Measurements from ENCODE around the gene CFAP221.

The CFAP221 gene

DNA sequence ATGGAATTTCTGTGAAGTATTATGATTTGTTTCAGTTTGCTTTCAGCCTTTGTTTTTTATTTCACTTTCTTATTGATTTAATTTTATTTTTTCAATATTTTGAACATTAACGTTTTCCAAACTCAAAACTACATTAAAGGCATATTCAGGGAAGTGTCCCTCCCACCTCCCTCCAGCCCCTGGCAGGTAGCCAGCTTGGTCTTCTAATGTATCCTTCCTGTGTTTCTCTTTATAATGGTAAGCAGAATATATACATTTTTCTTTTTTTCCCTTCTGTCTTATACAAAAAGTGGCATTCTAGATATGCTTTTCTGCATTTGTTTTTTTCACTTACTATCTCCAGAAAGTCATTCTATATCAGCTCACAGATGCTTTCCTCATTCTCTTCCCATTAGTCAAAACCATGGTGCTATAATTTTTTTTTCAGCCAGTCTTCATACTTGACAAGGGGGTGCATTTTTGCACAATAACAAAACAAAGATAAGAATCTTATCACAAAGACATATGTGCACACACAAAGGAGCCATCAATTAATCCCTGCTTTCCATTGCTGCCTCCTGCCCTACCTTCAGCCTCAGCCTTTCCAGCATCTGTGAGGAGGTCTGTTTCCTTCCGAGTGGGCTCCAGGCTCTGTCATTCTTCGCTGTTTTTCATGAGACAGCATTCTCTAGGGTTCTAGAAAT lies 101.1 kb downstream of the CFAP221 start:
- no peak for DNase-seq (ENCODE audit: low read depth)

GRCh38 chr2:119646149-119646548 lies 101.9 kb downstream of the CFAP221 start:
- no peak for DNase-seq (ENCODE audit: low read depth)

DNA sequence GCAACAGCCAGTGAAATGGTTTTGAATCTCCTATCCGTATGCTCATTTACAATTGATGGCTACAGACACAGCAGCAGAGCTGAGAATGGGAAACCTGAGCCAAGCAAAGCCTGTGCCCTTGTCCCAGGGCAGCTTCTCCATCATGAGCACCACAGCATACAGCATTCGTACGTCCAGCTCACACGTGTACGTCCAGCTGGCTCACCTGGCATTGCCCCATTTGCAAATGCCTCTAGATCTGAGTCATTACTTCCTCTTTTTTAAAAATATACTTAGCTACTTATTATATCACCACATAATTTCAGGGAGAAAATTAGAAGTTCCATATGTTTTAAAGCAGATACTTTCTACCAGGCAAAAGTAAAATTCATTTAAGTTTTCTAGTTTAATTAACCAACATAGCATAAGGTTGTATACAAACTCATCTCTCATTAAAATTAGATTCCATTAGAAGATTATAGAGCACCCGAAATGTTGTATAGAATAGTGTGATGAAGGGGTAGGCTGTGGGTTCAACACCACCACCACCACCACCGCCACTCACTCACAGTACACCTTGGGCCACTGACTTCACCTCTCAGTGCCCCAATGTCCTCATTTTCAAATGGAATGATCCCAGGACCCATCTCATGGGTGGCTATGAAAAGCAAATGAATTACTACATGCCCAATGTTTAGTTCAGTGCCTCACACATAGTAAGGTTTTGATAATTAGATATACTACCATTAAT lies 103.4 kb downstream of the CFAP221 start:
- no peak for DNase-seq (ENCODE audit: low read depth)

GRCh38 chr2:119649364-119649917 lies 105.2 kb downstream of the CFAP221 start:
- no peak for DNase-seq (ENCODE audit: low read depth)

GRCh38 chr2:119650206-119650605 lies 106.0 kb downstream of the CFAP221 start:
- DNase-seq (ENCODE audit: low read depth): no peak

DNA sequence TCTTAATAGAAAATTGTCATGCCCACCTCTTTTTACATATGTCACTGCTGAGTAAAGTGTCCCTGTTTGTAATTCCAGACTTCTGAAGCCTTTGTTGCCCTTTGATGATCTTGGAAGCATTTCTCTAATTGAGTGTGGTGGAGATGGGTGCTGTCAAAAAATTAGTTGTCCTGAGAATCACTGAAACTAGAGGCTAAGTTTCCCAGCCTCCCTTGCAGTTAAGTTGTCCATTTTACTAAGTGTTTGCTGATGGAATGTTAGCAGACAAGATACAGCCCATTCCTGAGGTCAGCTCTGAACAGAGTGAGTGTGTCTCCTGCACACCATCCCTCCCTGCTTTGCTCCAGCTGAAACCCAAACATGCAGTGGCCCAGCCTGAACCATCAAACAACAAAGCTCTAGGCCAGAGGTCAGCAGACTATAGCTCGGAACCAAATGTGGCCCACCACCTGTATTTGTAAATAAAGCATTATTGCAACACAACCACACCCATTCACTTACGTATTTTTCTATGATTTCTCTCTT lies 106.7 kb downstream of the CFAP221 start:
- no peak for DNase-seq (ENCODE audit: low read depth)

GRCh38 chr2:119657466-119658145 lies 113.4 kb downstream of the CFAP221 start:
- no peak for DNase-seq (ENCODE audit: low read depth)

DNA sequence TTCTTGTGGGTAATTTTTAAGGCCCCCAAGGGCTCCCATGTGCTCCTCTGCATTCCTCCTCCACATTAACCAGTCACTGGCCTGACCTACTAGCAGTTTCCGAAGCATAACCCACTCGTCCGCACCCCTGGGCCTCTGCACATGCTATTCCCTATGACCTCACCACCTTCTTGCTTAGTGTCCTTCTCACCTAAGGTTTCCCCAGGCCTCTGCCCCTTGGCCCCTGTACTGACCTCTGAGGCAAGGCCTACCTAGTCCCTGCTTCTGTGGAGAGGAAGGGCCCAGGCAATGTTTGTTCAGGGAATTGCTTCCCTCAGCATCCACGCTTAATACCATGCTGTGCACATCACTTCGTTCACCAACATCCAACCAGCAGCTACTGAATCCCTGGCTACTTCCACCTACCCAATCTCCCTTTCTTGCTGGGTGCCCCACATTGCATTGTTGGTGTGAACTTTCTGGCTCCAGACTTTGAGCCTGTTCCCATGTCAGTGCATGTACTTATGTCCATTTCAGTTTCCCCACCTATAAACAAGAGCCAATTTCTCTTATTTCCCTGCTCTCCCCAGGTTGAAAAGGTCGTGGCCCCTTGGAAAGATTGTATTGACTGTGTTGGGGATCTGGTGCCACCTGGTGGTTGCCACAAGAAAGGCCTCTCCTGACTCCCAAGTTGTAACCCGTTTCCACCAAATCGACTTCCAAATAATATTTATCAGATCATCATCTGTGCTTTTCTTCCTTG lies 115.5 kb downstream of the CFAP221 start:
- DNase-seq (ENCODE audit: low read depth): no peak

GRCh38 chr2:119660343-119660658 lies 116.1 kb downstream of the CFAP221 start:
- DNase-seq (ENCODE audit: low read depth): no peak

GRCh38 chr2:119662297-119662696 lies 118.0 kb downstream of the CFAP221 start:
- DNase-seq (ENCODE audit: low read depth): no peak

GRCh38 chr2:119668546-119668945 lies 124.3 kb downstream of the CFAP221 start:
- DNase-seq (ENCODE audit: low read depth): no peak

- no peak for DNase-seq (ENCODE audit: low read depth)
These were observed 126.8 kb downstream of the CFAP221 start for GRCh38 chr2:119671016-119671415.

DNA sequence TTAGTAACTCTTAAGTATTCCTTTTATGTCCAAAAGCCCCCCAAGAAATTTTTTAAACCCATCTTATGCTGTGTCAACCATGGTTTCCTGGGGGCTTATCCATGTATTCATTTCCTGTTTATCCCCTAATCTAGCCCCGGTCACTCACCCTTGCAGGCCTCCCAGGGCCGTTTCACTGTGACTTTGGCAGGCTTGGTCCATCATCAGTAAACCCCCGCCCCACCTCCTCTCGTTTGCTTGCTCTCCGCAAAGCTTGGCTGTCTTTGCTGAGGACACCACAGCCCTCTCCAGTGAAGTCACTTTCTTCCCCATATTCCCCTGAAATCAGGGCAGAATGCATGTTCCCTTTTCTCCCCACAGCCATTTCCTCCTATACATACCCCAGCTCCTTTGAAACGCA lies 127.5 kb downstream of the CFAP221 start:
- no peak for DNase-seq (ENCODE audit: low read depth)

DNA sequence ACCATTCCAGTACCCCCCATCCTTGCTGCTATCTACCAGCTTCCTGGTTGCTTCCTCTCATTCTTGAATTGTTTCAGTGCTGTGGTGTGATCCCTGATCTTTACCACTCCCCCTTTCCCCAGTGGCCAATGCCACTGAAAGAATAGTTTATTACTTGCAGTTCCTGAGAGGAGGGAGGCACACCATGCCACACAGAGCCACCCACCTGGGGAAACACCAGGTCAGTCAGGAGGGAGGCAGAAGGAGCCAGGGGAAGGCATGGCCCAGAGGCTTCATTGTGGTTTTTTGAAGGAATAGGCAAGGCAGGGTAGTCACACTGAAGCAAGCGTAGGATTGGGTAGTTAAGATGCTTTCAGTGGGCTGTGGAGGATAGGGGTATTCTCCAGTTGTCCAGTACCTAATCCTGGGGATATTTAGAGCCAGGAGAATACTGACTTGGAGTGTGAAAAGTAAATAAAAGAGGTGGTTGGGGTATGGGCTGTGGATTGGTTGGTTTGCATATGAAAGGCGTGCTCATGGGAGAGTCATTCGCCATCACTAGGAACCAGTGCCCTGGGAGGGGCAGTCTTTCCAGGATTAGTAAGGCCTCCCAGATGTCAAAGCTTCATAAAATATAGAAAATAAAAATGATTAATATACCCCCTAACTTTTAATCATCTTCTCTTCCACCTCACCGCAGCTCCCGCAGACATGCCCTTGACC lies 128.1 kb downstream of the CFAP221 start:
- DNase-seq (ENCODE audit: low read depth): no peak

GRCh38 chr2:119673796-119674195 lies 129.5 kb downstream of the CFAP221 start:
- no peak for DNase-seq (ENCODE audit: low read depth)

DNA sequence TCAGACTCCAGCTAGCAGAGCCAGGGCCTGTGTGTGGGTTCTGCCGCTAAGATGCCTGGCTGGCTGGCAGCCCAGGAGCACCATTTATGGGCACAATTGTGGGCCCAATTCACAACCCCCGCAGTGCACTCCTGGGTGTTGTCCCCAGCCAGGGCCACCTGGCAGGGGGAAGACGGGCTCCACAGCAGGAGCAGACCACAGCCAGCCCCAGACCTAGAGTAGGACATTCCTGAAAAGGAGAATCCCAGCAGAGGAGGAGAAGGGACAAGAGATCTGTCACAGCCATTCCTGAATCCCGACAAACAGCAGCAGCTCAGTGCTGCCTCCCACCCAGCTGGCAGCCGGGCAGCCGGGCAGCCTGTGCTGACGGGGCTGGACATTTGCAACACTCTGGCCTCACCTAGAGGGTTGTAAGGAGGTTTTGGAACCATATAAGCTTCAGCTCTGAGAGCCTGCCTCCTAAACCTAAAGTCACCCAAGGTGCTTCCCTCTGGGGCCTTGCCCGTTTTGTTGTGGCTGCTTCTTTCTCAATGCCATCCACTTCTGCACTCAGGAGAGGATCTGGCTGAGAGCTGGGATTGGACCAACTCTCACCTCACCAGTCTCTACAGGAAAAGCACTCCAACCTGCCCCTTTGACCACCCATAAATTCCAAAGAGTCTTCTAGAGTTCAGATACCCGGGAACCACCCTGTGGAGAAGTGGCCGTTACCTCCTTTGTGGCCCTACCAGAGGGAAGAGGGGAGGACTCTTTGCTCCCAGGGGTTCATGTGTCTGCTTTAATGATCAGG lies 130.7 kb downstream of the CFAP221 start:
- DNase-seq (ENCODE audit: low read depth): no peak

DNA sequence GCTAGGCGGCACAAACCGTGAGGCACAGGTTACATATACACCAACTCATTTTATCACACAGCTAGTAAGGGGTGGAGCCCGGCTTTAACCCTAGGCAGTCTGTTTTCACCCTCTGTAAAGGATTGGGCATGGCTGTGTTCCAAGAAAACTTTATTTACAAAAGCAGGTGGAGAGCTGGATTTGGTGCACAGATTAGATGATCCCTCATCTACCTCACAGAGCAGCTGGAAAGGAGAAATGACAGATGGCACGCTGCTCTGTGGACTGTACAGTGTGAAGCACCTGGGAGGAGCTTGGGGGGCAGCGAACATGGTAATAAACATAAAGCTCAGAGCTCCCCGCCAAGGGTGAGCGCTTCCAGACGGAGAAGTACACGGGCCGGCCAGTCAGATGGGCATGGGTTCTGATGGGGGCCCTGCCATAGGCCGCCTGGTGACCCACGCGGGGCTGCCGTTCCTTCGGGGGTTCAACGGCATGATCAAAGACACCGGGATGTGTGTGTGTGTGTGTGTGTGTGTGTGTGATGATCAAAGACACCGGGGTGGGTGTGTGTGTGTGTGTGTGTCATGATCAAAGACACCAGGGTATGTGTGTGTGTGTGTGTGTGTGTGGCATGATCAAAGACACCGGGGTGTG lies 133.9 kb downstream of the CFAP221 start:
- no peak for DNase-seq (ENCODE audit: low read depth)

DNA sequence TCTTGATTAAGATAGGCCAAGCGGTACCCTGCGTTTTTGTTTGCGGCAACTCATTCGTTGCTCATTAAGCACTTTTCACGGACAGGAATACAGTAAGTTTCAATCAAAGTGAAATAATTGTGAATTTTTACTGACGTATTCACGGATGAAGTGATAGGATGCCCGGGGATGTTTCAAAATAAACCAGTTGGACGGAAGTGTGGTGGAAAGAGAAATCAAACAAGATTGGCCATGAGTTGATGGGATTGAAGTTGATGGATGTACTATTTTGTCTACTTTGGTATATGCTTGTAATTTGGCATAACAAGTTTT lies 135.2 kb downstream of the CFAP221 start:
- DNase-seq (ENCODE audit: low read depth): no peak

- DNase-seq (ENCODE audit: low read depth): no peak
These were observed 135.6 kb downstream of the CFAP221 start for GRCh38 chr2:119679846-119680245.

DNA sequence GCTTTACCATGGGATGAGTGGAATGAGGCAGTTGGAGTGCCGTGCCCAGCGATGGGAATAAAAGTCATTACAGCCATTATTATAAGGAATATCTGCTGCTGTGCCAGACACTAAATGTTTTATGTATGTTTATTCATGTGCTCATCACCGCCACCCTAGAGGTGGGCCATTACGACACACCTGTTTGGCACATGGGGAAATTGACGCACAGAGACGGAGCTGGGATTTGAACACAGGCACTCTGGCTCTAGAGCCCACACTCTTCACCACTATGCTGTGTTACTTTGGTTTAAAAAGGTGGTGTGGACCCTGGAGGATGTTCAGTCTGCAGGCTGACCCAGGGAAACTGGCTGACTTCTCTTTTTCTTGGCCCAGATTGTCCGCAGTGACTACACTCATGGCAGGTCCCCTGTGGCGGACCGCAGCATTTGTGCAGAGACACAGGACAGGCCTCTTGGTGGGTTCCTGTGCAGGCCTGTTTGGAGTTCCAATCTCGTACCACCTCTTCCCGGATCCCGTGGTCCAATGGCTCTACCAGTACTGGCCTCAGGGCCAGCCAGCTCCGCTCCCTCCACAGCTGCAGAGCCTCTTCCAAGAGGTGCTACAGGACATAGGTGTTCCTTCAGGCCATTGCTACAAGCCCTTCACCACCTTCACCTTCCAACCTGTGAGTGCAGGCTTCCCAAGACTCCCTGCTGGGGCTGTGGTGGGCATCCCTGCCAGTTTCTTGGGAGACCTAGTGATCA lies 136.4 kb downstream of the CFAP221 start:
- no peak for DNase-seq (ENCODE audit: low read depth)
